Kidney epithelial cell (primary cell): Measurements from ENCODE around the gene IZUMO2. TPM values are rescaled to one million over a fixed set of nuclear protein-coding genes. Genes with fewer than 3 reads are reported as not detected.

Experiments
- DNase-seq: peaks from one replicate; pipeline ENCODE4 v3.0.0-alpha.2; 2010; ENCODE audit warnings: low read depth
- H3K27me3 ChIP-seq: 2 replicates; pipeline ENCODE4 v1.6.0; 2011; ENCODE audit warnings: low read length; ENCODE audit not compliant: control insufficient read depth, insufficient read depth
- H3K36me3 ChIP-seq: 2 replicates; pipeline ENCODE4 v1.5.1; 2011; ENCODE audit warnings: low read length; ENCODE audit not compliant: control insufficient read depth, insufficient read depth
- H3K4me3 ChIP-seq: 2 replicates; pipeline ENCODE4 v1.5.1; 2011; ENCODE audit warnings: low read depth, mild to moderate bottlenecking, control low read depth, low read length
- total RNA-seq: library from RNA; depleted of rRNA; stranded (reverse); fragments of >200 nt; gene quantifications from 2 replicates; pipeline ENCODE4 v1.2.3, GENCODE V29; 2015
- TF ChIP-seq, protein P1 (sequence below): IDR thresholded peaks from 2 replicates; pipeline ENCODE4 v1.5.1; 2011; ENCODE audit warnings: mild to moderate bottlenecking, moderate library complexity, low read length, control low read depth, inconsistent platforms; ENCODE audit not compliant: insufficient read depth, poor library complexity, severe bottlenecking

Gene IZUMO2
- total RNA-seq, 1 donor from 2014 or later = not detected

DNA sequence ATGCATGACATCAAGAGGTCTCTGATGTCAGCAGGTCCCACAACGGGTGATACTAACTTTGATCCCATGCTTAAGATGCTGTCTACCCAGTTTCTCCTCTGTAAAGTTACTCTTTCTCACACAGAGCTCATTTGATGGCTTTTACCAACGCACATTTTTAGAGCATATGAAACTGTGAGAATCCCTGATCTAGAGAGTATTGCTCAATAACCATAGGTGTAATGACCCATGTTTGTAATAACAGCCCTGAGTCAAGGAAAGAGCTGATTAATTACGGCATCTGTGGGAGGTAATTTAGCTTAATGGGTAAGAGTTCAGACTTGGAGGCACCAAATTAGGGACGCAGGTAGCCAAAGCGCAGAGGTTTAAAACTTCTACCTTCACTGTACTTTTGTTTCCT, 18.0 kb upstream of the IZUMO2 start:
- no peaks in the 10 kb centered on the region for H3K36me3 ChIP-seq
- H3K27me3 ChIP-seq = no peaks in the 10 kb centered on the region
- no peak for DNase-seq
- no peak overlapping the region for H3K4me3 ChIP-seq
- TF ChIP-seq, protein P1, sequence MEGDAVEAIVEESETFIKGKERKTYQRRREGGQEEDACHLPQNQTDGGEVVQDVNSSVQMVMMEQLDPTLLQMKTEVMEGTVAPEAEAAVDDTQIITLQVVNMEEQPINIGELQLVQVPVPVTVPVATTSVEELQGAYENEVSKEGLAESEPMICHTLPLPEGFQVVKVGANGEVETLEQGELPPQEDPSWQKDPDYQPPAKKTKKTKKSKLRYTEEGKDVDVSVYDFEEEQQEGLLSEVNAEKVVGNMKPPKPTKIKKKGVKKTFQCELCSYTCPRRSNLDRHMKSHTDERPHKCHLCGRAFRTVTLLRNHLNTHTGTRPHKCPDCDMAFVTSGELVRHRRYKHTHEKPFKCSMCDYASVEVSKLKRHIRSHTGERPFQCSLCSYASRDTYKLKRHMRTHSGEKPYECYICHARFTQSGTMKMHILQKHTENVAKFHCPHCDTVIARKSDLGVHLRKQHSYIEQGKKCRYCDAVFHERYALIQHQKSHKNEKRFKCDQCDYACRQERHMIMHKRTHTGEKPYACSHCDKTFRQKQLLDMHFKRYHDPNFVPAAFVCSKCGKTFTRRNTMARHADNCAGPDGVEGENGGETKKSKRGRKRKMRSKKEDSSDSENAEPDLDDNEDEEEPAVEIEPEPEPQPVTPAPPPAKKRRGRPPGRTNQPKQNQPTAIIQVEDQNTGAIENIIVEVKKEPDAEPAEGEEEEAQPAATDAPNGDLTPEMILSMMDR = no peak

DNA sequence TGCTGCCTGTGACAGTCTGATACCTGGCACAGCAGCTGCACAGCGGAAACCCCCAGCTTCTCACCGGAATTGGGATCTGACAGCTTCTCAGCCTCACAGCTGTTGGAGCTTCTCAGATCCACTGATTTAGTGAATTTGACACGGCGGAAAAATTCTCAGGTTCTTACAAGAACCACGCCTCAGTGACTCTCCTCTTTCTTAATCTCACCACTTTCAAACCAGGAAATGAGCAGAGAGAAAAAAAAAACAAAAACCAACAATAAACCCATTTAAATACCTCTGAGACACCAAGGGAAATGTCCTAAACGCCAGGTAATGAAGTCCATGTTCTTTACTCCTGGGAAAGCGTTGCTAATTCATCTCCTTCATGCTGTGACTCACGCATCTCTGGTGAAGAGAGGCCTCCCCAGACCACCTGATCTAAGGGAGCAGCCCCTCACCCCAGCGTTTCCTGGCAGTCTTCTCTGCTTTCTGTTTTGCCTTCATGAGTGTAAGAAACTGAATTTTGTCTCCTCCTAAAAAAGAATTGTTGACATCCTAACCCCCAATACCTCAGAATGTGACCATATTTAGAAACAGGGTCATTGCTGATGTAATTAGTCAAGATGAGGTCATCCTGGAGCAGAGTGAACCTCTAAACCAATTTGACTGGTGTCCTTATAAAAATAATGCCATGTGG, 15.9 kb upstream of the IZUMO2 start:
- Histone ChIP-seq H3K36me3 (no peaks in the 10 kb centered on the region), H3K4me3 (no peak overlapping the region), H3K27me3 (no peaks in the 10 kb centered on the region)
- TF ChIP-seq, protein P1 = no peak
- peak; percentile 41 for DNase-seq

DNA sequence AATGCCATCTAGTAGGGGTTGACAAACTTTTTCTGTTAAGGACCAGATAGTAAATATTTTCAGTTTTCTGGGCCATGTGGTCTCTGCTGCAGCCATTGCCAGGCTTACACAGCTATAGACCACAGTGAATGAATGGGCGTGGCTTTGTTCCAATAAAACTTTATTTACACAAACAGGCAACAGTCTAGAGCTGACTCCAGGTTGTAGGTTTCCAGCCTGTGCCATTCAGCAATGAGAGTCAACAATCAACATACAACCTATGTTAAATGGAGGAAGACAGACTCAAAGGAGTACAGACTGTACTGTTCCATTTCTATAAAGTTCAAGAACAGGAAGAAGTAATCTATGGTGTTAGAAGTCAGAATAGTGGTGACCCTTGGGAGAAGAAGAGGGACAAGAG, 15.2 kb upstream of the IZUMO2 start:
- TF ChIP-seq, protein P1 = no peak
- H3K4me3 ChIP-seq = no peak overlapping the region
- no peak for DNase-seq
- H3K36me3 ChIP-seq = no peaks in the 10 kb centered on the region
- no peaks in the 10 kb centered on the region for H3K27me3 ChIP-seq

DNA sequence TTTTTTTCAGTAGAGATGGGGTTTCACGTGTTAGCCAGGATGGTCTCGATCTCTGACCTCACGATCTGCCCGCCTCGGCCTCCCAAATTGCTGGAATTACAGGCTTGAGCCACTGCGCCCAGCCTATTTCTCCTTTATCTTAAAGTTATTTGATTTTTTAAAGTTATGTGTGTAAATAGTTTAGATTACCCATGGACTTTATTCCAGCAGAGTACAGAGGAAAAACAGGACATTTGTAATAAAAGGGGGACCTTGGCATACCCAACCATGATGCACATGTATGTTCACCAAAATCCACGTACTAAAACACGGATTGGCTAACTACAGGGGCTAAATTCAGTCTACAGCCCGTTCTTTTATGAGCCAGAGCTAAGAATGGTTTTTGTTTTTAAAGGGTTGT, 13.7 kb upstream of the IZUMO2 start:
- no peak overlapping the region for H3K4me3 ChIP-seq
- no peaks in the 10 kb centered on the region for H3K36me3 ChIP-seq
- TF ChIP-seq, protein P1 = no peak

DNA sequence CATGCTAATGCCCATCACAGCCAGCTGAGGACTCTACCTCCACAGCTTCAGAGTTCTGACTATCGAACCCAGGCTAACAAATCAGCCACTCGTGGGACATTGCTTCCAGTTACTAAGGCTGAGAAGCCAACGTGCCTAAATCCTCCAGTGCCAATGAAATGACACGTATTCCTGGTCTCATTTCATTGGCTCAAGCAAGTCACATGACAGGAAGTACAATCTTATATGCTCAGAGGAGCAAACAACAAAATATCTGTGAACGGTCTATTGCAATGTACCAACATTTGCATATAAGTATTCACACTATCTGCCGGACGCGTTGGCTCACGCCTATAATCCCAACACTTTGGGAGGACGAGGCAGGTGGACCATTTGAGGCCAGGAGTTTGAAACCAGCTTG, 12.8 kb upstream of the IZUMO2 start:
- no peak for DNase-seq
- TF ChIP-seq, protein P1 = no peak
- H3K4me3 ChIP-seq = no peak overlapping the region

More for the DNA sequence above, 13.7 kb upstream of the IZUMO2 start:
- no peaks in the 10 kb centered on the region for H3K27me3 ChIP-seq
- DNase-seq = no peak

DNA sequence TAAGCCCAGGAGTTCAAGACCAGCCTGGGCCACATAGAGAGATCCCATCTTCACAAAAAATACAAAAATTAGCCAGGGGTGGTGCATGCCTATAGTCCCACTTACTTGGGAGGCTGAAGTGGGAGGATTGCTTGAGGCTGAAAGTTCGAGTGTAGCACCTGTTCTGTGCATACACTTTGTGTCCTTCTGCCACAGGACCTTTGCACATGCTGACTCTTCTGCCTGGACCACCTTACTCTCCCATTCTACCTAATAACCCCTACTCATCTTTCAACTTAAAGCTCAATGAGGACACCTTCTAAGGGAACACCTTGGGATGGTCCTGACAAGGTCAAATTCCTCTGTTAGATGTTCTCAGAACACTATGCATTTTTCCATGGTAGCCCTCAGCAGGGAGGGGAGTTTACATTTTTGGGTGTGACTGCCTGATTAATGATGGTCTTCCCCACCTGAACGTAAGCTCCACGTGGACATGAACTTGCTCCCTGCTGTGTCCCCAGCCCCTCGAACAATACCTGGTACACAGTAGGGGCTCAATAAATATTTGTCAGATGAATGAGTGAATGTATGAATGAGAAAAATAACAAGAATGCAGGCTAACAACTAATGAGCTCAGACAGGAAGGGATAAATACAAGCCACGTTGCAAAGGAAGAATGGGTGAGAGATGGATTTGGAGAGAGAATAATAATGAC, 11.2 kb upstream of the IZUMO2 start:
- Histone ChIP-seq H3K36me3 (no peaks in the 10 kb centered on the region), H3K27me3 (no peaks in the 10 kb centered on the region), H3K4me3 (no peak overlapping the region)
- no peak for DNase-seq
- TF ChIP-seq, protein P1 = no peak

More for the DNA sequence above, 12.8 kb upstream of the IZUMO2 start:
- Histone ChIP-seq H3K27me3 (no peaks in the 10 kb centered on the region), H3K36me3 (no peaks in the 10 kb centered on the region)
